Liver (tissue), 9 donors: Measurements from ENCODE around the gene PRPF19. TPM values are rescaled to one million over a fixed set of nuclear protein-coding genes. Genes with fewer than 3 reads are reported as not detected.

Source experiments
- DNase-seq: peaks from one replicate; pipeline ENCODE4 v3.0.0-alpha.2; 2017; ENCODE audit warnings: low spot score
- H3K27ac ChIP-seq, 2 donors: one replicate each; pipeline ENCODE4 v1.7.0; 2013; ENCODE audit warnings: inconsistent platforms in 2 of 2, low read length in 2 of 2, control low read depth in 1 of 2, low read depth in 1 of 2, mild to moderate bottlenecking in 1 of 2
- H3K27me3 ChIP-seq, 4 donors: one replicate each; pipeline versions ENCODE4 v1.6.1 to v1.7.0; 2013; ENCODE audit warnings: low read length in 3 of 4, inconsistent platforms in 1 of 4, mild to moderate bottlenecking in 1 of 4, moderate library complexity in 1 of 4; ENCODE audit not compliant: control insufficient read depth in 4 of 4, insufficient read depth in 4 of 4
- H3K36me3 ChIP-seq, 4 donors: one replicate each; pipeline versions ENCODE4 v1.6.1 to v1.7.0; 2013; ENCODE audit warnings: low read length in 3 of 4, mild to moderate bottlenecking in 3 of 4, low read depth in 1 of 4, moderate library complexity in 1 of 4; ENCODE audit not compliant: control insufficient read depth in 4 of 4, insufficient read depth in 3 of 4
- H3K4me1 ChIP-seq, 4 donors: one replicate each; pipeline versions ENCODE4 v1.6.1 to v1.7.0; 2013; ENCODE audit warnings: low read length in 3 of 4, mild to moderate bottlenecking in 3 of 4, moderate library complexity in 1 of 4; ENCODE audit not compliant: control insufficient read depth in 4 of 4, insufficient read depth in 4 of 4
- H3K4me3 ChIP-seq, 3 donors: one replicate each; pipeline versions ENCODE4 v1.6.1 to v1.7.0; 2013; ENCODE audit warnings: low read length in 3 of 3, control low read depth in 1 of 3, low read depth in 1 of 3, mild to moderate bottlenecking in 1 of 3
- H3K9ac ChIP-seq, 2 donors: one replicate each; pipeline ENCODE4 v1.7.0; 2013; ENCODE audit warnings: low read length in 2 of 2, mild to moderate bottlenecking in 2 of 2, moderate library complexity in 2 of 2, control low read depth in 1 of 2, low read depth in 1 of 2
- H3K9me3 ChIP-seq, 4 donors: one replicate each; pipeline versions ENCODE4 v1.6.1 to v1.7.0; 2013; ENCODE audit warnings: low read length in 3 of 4; ENCODE audit not compliant: control insufficient read depth in 4 of 4
- ATF3 ChIP-seq: IDR thresholded peaks from 2 replicates; pipeline ENCODE4 v1.6.1; 2016; ENCODE audit warnings: antibody characterized with exemption
- EGR1 ChIP-seq, 2 donors: IDR thresholded peaks; 2 replicates each; pipeline ENCODE4 v1.6.1; 2016 to 2018; ENCODE audit warnings: antibody characterized with exemption in 2 of 2, low read depth in 2 of 2
- FOXA1 ChIP-seq: IDR thresholded peaks from 2 replicates; pipeline ENCODE4 v1.6.1; 2016; ENCODE audit warnings: antibody characterized with exemption
- FOXA2 ChIP-seq: IDR thresholded peaks from 2 replicates; pipeline ENCODE4 v1.6.1; 2016; ENCODE audit warnings: antibody characterized with exemption
- GABPA ChIP-seq, 2 donors: IDR thresholded peaks in 1 of 2; conservative IDR thresholded peaks in 1 of 2; 2 replicates each; pipeline ENCODE4 v1.6.1; 2016; ENCODE audit warnings: antibody characterized with exemption in 2 of 2, mild to moderate bottlenecking in 1 of 2, moderate library complexity in 1 of 2
- HNF4A ChIP-seq, 2 donors: conservative IDR thresholded peaks; 2 replicates each; pipeline ENCODE4 v1.6.1; 2016; ENCODE audit warnings: antibody characterized with exemption in 2 of 2, mild to moderate bottlenecking in 2 of 2
- HNF4G ChIP-seq: IDR thresholded peaks from 2 replicates; pipeline ENCODE4 v1.6.1; 2016; ENCODE audit warnings: antibody characterized with exemption
- JUND ChIP-seq, 2 donors: IDR thresholded peaks; 2 replicates each; pipeline ENCODE4 v1.6.1; 2016; ENCODE audit warnings: antibody characterized with exemption in 2 of 2
- MAX ChIP-seq: IDR thresholded peaks from 2 replicates; pipeline ENCODE4 v1.6.1; 2016; ENCODE audit warnings: antibody characterized with exemption
- NR2F2 ChIP-seq: IDR thresholded peaks from 2 replicates; pipeline ENCODE4 v1.6.1; 2016; ENCODE audit warnings: antibody characterized with exemption
- RAD21 ChIP-seq, 2 donors: IDR thresholded peaks; 2 replicates each; pipeline ENCODE4 v1.6.1; 2016; ENCODE audit warnings: antibody characterized with exemption in 2 of 2, mild to moderate bottlenecking in 2 of 2
- REST ChIP-seq: IDR thresholded peaks from 2 replicates; pipeline ENCODE4 v1.6.1; 2016; ENCODE audit warnings: antibody characterized with exemption, mild to moderate bottlenecking
- RXRA ChIP-seq, 2 donors: IDR thresholded peaks; 2 replicates each; pipeline ENCODE4 v1.6.1; 2017 to 2018; ENCODE audit warnings: antibody characterized with exemption in 2 of 2, mild to moderate bottlenecking in 1 of 2
- SP1 ChIP-seq: IDR thresholded peaks from 2 replicates; pipeline ENCODE4 v1.6.1; 2018; ENCODE audit warnings: antibody characterized with exemption, mild to moderate bottlenecking
- TAF1 ChIP-seq: conservative IDR thresholded peaks from 2 replicates; pipeline ENCODE4 v1.6.1; 2016; ENCODE audit warnings: antibody characterized with exemption, mild to moderate bottlenecking
- YY1 ChIP-seq: IDR thresholded peaks from 2 replicates; pipeline ENCODE4 v1.6.1; 2016; ENCODE audit warnings: antibody characterized with exemption, mild to moderate bottlenecking
- WGBS: extraction: QIAGEN DNeasy Blood & Tissue Kit; methylation state at CpG from one replicate; pipeline ENCODE4 v1.1.7; 2013; 5-methylcytosine and 5-hydroxymethylcytosine counted together
- polyA plus RNA-seq, 2 donors: library from polyadenylated mRNA; stranded (reverse) in 1 of 2; unstranded in 1 of 2; fragments of 200-250 nt in 1 of 2; fragments of >200 nt in 1 of 2; fragmentation: Nextera tagmentation in 1 of 2; extraction: Ambion mirVana in 1 of 2; gene quantifications; one replicate each; pipeline versions ENCODE4 v1.2.1 to v1.2.3, GENCODE V29; 2013 to 2015
- total RNA-seq, 2 donors: library from RNA; depleted of rRNA; stranded (reverse); fragments of >200 nt; gene quantifications; one replicate each; pipeline ENCODE4 v1.2.3, GENCODE V29; 2014
- TF ChIP-seq, protein P1 (sequence below): fragments of 150-350 bp; IDR thresholded peaks from 2 replicates; pipeline ENCODE4 v1.5.1; 2017; ENCODE audit warnings: improper control_type of control experiment, low read depth, low read length; ENCODE audit not compliant: missing input control
- TF ChIP-seq, protein P2 (sequence below): IDR thresholded peaks from 2 replicates; pipeline ENCODE4 v1.6.1; 2016; ENCODE audit warnings: antibody characterized with exemption
- donor health status: healthy.
- donor health status: healthy.
- donor health status: healthy.
- donor health status: healthy.
- donor health status: healthy.

PRPF19 gene
- total RNA-seq (10 to 100 TPM; 36.2 to 44.6 TPM), polyA plus RNA-seq (10 to 100 TPM; 25.4 to 57.1 TPM)

DNA sequence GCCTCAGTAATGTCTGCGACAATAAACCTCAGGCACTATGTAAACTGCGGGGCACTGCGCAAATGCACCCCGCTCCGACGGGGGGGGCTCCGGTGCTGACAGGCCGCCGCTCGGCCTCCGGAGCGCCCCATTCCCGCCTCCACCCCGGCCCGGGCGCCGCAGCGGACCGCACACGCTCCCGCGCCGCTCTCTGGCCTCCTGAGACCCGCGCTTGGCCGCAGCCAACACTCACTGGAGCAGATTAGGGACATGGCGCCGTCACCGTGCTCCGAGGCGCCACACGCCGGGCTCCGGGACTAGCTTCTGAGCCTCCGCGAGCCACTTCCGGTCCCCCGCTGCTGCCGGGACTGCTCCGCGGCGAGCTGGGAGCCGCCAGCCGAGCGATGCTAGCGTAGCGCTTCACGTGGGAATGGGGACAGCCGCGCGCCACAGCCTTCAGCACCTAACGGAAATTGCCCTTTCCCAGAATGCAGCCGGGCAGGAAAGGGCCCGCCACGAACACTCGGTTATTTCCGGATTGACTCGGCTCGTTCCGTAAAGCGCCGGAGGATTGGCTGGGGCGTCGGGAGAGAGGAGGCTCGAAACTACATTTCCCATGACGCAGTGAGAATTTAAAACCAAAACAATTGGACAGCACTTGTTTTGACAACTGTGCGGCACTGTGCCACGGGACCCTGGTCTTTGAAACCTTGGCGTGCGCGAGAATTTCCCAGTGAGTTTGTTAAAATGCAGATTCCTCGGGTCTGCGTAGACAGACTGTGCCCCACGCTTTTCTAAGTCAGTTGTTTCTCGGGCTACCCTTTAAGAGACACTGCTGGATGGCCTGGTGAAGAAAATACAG is at the start of gene PRPF19:
PRPF19 (minus strand) TSS at position 454 of the 841 bp plus-strand sequence; CDS start at position 251, 203 bp downstream.
- peak; percentile 99 for DNase-seq
- WGBS = under 1% methylated on average over 75 of the region's 75 CpGs
- peaks cover 2 to 37% (median 25%) of the 10 kb centered on the region in 4 donors for H3K4me1 ChIP-seq

More for the DNA sequence above, at the start of gene PRPF19:
- TF ChIP-seq EGR1 (IDR thresholded peaks at IDR 0.05; ENCODE audit: low read depth in 2 of 2) (peak in 1 of 2 donors; percentile 33), ATF3 (no peak), REST (peak; percentile 89), NR2F2 (no peak), MAX (peak; percentile 71), YY1 (peak; percentile 60), HNF4A (conservative IDR thresholded peaks at IDR 0.05) (peak; percentile 55 to 56), TAF1 (peak; percentile 39), SP1 (peak; percentile 82), GABPA (IDR thresholded peaks at IDR 0.05 in 1 of 2, conservative IDR thresholded peaks at IDR 0.05 in 1 of 2) (peak; percentile 81 to 97), RXRA (IDR thresholded peaks at IDR 0.05) (peak in 1 of 2 donors; percentile 19), JUND (IDR thresholded peaks at IDR 0.05) (peak in 1 of 2 donors; percentile 44), RAD21 (IDR thresholded peaks at IDR 0.05) (peak; percentile 14 to 15), FOXA1 (peak; percentile 6), FOXA2 (no peak), HNF4G (peak; percentile 69)
- TF ChIP-seq, protein P1, sequence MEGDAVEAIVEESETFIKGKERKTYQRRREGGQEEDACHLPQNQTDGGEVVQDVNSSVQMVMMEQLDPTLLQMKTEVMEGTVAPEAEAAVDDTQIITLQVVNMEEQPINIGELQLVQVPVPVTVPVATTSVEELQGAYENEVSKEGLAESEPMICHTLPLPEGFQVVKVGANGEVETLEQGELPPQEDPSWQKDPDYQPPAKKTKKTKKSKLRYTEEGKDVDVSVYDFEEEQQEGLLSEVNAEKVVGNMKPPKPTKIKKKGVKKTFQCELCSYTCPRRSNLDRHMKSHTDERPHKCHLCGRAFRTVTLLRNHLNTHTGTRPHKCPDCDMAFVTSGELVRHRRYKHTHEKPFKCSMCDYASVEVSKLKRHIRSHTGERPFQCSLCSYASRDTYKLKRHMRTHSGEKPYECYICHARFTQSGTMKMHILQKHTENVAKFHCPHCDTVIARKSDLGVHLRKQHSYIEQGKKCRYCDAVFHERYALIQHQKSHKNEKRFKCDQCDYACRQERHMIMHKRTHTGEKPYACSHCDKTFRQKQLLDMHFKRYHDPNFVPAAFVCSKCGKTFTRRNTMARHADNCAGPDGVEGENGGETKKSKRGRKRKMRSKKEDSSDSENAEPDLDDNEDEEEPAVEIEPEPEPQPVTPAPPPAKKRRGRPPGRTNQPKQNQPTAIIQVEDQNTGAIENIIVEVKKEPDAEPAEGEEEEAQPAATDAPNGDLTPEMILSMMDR = no peak
- TF ChIP-seq, protein P2, sequence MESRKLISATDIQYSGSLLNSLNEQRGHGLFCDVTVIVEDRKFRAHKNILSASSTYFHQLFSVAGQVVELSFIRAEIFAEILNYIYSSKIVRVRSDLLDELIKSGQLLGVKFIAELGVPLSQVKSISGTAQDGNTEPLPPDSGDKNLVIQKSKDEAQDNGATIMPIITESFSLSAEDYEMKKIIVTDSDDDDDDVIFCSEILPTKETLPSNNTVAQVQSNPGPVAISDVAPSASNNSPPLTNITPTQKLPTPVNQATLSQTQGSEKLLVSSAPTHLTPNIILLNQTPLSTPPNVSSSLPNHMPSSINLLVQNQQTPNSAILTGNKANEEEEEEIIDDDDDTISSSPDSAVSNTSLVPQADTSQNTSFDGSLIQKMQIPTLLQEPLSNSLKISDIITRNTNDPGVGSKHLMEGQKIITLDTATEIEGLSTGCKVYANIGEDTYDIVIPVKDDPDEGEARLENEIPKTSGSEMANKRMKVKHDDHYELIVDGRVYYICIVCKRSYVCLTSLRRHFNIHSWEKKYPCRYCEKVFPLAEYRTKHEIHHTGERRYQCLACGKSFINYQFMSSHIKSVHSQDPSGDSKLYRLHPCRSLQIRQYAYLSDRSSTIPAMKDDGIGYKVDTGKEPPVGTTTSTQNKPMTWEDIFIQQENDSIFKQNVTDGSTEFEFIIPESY = peak; percentile 94
- peak within 1 kb of the TSS; percentile 86 to 93 (median 91) for H3K4me3 ChIP-seq
- peak within 1 kb of the TSS; percentile 92 to 97 for H3K27ac ChIP-seq
- H3K9ac ChIP-seq = peak within 1 kb of the TSS; percentile 90 to 97
- peaks cover 0 to 17% (median 12%) of the 10 kb centered on the region in 4 donors for H3K36me3 ChIP-seq
- no peaks in the 10 kb centered on the region for H3K27me3 ChIP-seq
- H3K9me3 ChIP-seq = no peaks in the 10 kb centered on the region
